HL-60 (cell line): ENCODE results near the gene COX6B2.

Experiments used
- DNase-seq, 2 experiments: peaks; one replicate each; pipeline ENCODE4 v3.0.0-alpha.2; 2010 to 2020; ENCODE audit warnings: low read depth in 1 of 2, low spot score in 1 of 2
- H3K27ac ChIP-seq: fragments of 250-450 bp; sonication (Bioruptor Pico); replicated peaks from 2 replicates; pipeline ENCODE4 v1.5.1; 2020; ENCODE audit warnings: mild to moderate bottlenecking, moderate library complexity
- H3K27me3 ChIP-seq: fragments of 250-450 bp; sonication (Bioruptor Pico); 2 replicates; pipeline ENCODE4 v1.5.1; 2021; ENCODE audit warnings: mild to moderate bottlenecking, moderate library complexity; ENCODE audit not compliant: insufficient read depth, poor library complexity, severe bottlenecking
- H3K4me3 ChIP-seq: replicated peaks from 2 replicates; pipeline ENCODE4 v1.5.1; 2011; ENCODE audit warnings: mild to moderate bottlenecking, control low read depth, low read length; ENCODE audit not compliant: insufficient read depth
- GABPA ChIP-seq: IDR thresholded peaks from 2 replicates; pipeline ENCODE4 v1.6.1; 2012; ENCODE audit warnings: low read depth
- POLR2AphosphoS5 ChIP-seq: IDR thresholded peaks from 2 replicates; pipeline ENCODE4 v1.6.1; 2012; ENCODE audit warnings: low read depth
- SPI1 ChIP-seq: IDR thresholded peaks from 2 replicates; pipeline ENCODE4 v1.6.1; 2012; ENCODE audit warnings: low read depth, mild to moderate bottlenecking, borderline replicate concordance
- TF ChIP-seq, protein P1 (sequence below): IDR thresholded peaks from 2 replicates; pipeline ENCODE4 v1.6.1; 2012; ENCODE audit warnings: low read depth; ENCODE audit not compliant: insufficient replicate concordance
- TF ChIP-seq, protein P2 (sequence below): IDR thresholded peaks from one replicate; pipeline ENCODE4 v1.5.1; 2011; ENCODE audit warnings: low read length, control low read depth, inconsistent platforms; ENCODE audit not compliant: insufficient read depth

COX6B2 gene

GRCh38 chr19:55376241-55376933 is 21.9 kb upstream of the COX6B2 start, which contains the start of gene TMEM190:
Gene TMEM190 (plus strand): TSS chr19:55376826. CDS start chr19:55376854, 28 bp downstream.
- TF ChIP-seq GABPA: no peak
- TF ChIP-seq, protein P1, sequence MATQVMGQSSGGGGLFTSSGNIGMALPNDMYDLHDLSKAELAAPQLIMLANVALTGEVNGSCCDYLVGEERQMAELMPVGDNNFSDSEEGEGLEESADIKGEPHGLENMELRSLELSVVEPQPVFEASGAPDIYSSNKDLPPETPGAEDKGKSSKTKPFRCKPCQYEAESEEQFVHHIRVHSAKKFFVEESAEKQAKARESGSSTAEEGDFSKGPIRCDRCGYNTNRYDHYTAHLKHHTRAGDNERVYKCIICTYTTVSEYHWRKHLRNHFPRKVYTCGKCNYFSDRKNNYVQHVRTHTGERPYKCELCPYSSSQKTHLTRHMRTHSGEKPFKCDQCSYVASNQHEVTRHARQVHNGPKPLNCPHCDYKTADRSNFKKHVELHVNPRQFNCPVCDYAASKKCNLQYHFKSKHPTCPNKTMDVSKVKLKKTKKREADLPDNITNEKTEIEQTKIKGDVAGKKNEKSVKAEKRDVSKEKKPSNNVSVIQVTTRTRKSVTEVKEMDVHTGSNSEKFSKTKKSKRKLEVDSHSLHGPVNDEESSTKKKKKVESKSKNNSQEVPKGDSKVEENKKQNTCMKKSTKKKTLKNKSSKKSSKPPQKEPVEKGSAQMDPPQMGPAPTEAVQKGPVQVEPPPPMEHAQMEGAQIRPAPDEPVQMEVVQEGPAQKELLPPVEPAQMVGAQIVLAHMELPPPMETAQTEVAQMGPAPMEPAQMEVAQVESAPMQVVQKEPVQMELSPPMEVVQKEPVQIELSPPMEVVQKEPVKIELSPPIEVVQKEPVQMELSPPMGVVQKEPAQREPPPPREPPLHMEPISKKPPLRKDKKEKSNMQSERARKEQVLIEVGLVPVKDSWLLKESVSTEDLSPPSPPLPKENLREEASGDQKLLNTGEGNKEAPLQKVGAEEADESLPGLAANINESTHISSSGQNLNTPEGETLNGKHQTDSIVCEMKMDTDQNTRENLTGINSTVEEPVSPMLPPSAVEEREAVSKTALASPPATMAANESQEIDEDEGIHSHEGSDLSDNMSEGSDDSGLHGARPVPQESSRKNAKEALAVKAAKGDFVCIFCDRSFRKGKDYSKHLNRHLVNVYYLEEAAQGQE: no peak
- no peak for TF ChIP-seq POLR2AphosphoS5
- TF ChIP-seq, protein P2, sequence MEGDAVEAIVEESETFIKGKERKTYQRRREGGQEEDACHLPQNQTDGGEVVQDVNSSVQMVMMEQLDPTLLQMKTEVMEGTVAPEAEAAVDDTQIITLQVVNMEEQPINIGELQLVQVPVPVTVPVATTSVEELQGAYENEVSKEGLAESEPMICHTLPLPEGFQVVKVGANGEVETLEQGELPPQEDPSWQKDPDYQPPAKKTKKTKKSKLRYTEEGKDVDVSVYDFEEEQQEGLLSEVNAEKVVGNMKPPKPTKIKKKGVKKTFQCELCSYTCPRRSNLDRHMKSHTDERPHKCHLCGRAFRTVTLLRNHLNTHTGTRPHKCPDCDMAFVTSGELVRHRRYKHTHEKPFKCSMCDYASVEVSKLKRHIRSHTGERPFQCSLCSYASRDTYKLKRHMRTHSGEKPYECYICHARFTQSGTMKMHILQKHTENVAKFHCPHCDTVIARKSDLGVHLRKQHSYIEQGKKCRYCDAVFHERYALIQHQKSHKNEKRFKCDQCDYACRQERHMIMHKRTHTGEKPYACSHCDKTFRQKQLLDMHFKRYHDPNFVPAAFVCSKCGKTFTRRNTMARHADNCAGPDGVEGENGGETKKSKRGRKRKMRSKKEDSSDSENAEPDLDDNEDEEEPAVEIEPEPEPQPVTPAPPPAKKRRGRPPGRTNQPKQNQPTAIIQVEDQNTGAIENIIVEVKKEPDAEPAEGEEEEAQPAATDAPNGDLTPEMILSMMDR: no peak
- TF ChIP-seq SPI1: no peak

GRCh38 chr19:55373993-55374757 is 19.7 kb upstream of the COX6B2 start:
- no peak for DNase-seq
- no peak overlapping the region for H3K27ac ChIP-seq
- H3K27me3 ChIP-seq: peaks cover 50% of the 10 kb centered on the region
- TF ChIP-seq POLR2AphosphoS5 (no peak), GABPA (no peak), SPI1 (no peak)
- TF ChIP-seq, protein P2: no peak
- no peak overlapping the region for H3K4me3 ChIP-seq

More at GRCh38 chr19:55376241-55376933, 21.9 kb upstream of the COX6B2 start, which contains the start of gene TMEM190:
- Histone ChIP-seq H3K27me3 (peaks cover 32% of the 10 kb centered on the region), H3K4me3 (no peak within 1 kb of the TSS), H3K27ac (no peak within 1 kb of the TSS)
- DNase-seq: no peak

GRCh38 chr19:55373306-55373992 is 18.9 kb upstream of the COX6B2 start:
- peaks cover 56% of the 10 kb centered on the region for H3K27me3 ChIP-seq
- TF ChIP-seq, protein P1: no peak
- TF ChIP-seq SPI1 (no peak), GABPA (no peak), POLR2AphosphoS5 (no peak)
- TF ChIP-seq, protein P2: no peak
- H3K4me3 ChIP-seq: no peak overlapping the region
- DNase-seq: no peak
- no peak overlapping the region for H3K27ac ChIP-seq
